IPS-18a (cell line): ENCODE data around the gene MEP1B.
"Not testable (repeated sequence)": the region's sequence is repeated elsewhere in the genome, so short reads cannot be mapped to it uniquely, and the experiment has no call there.

Source experiments
- H3K27ac ChIP-seq: one replicate; pipeline ENCODE4 v1.5.1; 2013; ENCODE audit warnings: low read length
- H3K27me3 ChIP-seq: one replicate; pipeline ENCODE4 v1.6.1; 2013; ENCODE audit warnings: mild to moderate bottlenecking, low read length; ENCODE audit not compliant: control insufficient read depth, insufficient read depth
- H3K36me3 ChIP-seq: one replicate; pipeline ENCODE4 v1.6.1; 2013; ENCODE audit warnings: low read depth, low read length; ENCODE audit not compliant: control insufficient read depth
- H3K4me1 ChIP-seq: one replicate; pipeline ENCODE4 v1.6.1; 2013; ENCODE audit warnings: low read depth, low read length; ENCODE audit not compliant: control insufficient read depth
- H3K4me3 ChIP-seq: one replicate; pipeline ENCODE4 v1.5.1; 2013; ENCODE audit warnings: low read length
- H3K9ac ChIP-seq: one replicate; pipeline ENCODE4 v1.6.1; 2013; ENCODE audit warnings: mild to moderate bottlenecking, low read length, moderate library complexity
- H3K9me3 ChIP-seq: one replicate; pipeline ENCODE4 v1.6.1; 2013; ENCODE audit warnings: low read depth, low read length; ENCODE audit not compliant: control insufficient read depth

Gene MEP1B

DNA sequence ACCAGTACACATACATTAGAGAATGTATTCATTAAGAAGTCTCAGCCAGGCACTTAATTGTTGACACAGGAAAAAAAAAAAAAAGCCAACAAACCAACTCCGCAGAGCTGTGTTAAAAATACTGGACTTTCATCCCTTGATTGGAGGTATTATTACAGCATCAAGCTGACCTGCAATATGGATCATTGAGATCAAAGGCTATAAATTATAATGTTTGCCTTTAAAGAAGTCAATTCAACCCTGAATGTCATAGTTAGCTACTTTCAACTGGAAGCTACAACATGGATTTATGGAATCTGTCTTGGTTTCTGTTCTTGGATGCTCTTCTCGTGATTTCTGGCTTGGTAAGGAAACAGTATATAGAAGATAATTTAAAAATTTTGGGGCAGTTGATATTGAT lies at the start of gene MEP1B:
MEP1B (plus strand) TSS at position 250 of the 400 bp plus-strand sequence; CDS start at position 282, 32 bp downstream.
- Histone ChIP-seq H3K27me3 (no peaks in the 10 kb centered on the region), H3K27ac (no peak within 1 kb of the TSS), H3K4me3 (no peak within 1 kb of the TSS), H3K9ac (no peak within 1 kb of the TSS), H3K9me3 (no peaks in the 10 kb centered on the region), H3K36me3 (no peaks in the 10 kb centered on the region), H3K4me1 (no peaks in the 10 kb centered on the region)

DNA sequence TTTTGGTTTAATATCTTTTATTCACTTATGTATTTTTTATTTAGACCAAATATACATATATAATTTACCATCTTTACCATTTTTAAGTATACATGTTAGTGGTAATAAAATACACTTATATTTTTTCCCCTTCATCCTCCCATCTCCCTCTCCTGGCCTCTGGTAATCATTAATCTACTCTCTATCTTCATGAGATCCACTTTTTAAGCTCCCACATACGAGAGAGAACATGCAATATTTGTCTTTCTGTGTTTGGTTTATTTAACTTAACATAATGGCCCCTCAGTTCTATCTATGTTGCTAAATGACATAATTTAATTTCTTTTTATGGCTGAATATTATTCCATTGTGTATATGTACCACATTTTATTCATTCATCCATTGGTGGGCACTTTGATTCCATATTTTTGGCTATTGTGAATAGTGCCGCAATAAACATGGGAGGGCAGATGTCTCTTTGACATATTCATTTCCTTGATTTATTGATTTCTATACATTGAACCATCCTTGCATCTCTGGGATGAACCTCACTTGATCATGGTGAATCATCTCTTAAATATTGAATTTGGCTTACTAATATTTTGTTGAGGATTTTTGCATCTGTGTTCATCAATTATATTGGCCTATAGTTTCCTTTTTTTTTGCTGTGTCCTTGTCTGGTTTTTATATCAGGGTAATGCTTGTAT lies 41.5 kb upstream of the MEP1B start:
- no peaks in the 10 kb centered on the region for H3K36me3 ChIP-seq
- H3K4me3 ChIP-seq, result no peak overlapping the region
- H3K9me3 ChIP-seq, result no peaks in the 10 kb centered on the region
- no peak overlapping the region for H3K27ac ChIP-seq
- H3K4me1 ChIP-seq, result no peaks in the 10 kb centered on the region
- no peak overlapping the region for H3K9ac ChIP-seq
- no peaks in the 10 kb centered on the region for H3K27me3 ChIP-seq

DNA sequence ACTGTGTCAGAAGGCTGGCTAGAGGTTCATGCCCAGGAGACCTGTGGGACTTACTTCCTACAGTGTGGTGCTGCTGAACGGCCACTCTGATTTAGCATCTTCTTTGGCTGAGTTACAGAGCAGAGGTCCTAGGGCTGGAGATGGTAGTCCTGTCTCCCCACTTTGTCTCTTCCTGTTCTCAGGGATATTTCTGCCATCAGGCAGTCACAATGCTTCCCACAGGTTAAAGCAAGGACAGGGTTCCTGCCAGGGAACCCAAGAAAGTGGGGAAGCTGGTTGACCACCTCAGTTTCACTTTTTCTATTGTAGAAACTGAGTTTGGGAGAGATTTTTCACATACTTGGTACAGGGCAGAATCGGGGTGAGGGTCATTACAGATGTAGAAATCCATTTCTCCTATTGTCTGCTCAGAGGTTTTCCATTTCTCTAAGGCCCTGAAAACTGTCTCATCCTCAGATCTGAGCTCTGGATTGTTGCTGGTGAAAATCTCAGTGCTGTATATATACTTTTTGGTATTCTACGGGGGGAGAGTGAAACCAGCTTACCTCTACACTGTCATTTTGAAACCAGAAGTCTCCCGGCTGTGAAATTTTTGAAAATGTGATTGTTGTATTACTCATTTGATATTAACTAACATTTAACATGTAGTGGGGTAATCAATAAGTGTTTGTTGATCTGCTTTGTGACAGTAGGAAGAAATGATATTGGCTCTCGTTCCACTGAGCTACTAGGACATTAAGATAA lies 37.0 kb upstream of the MEP1B start:
- Histone ChIP-seq H3K36me3 (no peaks in the 10 kb centered on the region), H3K27ac (no peak overlapping the region), H3K9ac (no peak overlapping the region), H3K27me3 (no peaks in the 10 kb centered on the region), H3K4me3 (no peak overlapping the region), H3K4me1 (no peaks in the 10 kb centered on the region), H3K9me3 (no peaks in the 10 kb centered on the region)

DNA sequence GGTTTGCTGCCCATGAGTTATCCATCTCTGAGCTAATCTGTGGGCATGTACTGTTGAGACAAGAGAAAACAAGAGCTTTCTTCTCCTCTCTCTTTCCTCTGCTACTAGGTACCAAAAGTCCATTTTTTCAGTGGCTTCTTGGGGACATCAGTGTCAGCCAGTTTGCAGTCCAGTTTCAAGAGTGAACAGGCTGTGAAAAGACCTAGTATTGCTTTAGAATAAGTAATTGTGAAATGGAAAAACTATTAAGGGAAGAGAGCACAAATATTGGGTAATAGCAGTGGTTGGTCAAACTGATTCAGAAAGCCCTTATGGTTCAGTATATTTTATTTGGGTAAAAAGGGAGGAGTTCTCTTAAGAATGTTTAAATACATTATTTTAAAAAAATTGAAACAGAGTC lies 33.0 kb upstream of the MEP1B start:
- Histone ChIP-seq H3K9ac (no peak overlapping the region), H3K27me3 (no peaks in the 10 kb centered on the region), H3K36me3 (no peaks in the 10 kb centered on the region), H3K4me1 (no peaks in the 10 kb centered on the region), H3K9me3 (no peaks in the 10 kb centered on the region), H3K4me3 (no peak overlapping the region), H3K27ac (no peak overlapping the region)

DNA sequence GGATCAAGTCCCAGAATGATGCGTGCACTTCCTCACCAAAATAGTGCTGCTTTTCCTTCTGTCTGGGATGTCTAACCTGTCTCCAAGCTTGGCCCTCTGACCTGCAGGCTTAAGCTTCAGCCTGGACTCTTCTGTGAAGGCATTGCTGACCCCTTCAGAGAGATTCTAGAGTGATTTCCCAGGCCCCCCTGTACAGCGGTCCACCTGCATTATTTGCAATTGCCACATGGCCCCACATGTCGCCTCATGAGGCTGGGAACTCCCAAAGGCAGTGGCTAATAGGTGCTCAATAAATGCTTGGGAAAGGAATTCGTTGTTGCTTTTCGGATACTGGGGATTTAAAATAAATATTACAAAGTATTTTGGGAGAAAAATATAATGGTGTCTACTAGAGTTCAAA lies 32.3 kb upstream of the MEP1B start:
- H3K27me3 ChIP-seq, result no peaks in the 10 kb centered on the region
- no peak overlapping the region for H3K9ac ChIP-seq
- H3K4me3 ChIP-seq, result no peak overlapping the region
- no peak overlapping the region for H3K27ac ChIP-seq
- H3K36me3 ChIP-seq, result no peaks in the 10 kb centered on the region
- H3K9me3 ChIP-seq, result no peaks in the 10 kb centered on the region
- H3K4me1 ChIP-seq, result no peaks in the 10 kb centered on the region

DNA sequence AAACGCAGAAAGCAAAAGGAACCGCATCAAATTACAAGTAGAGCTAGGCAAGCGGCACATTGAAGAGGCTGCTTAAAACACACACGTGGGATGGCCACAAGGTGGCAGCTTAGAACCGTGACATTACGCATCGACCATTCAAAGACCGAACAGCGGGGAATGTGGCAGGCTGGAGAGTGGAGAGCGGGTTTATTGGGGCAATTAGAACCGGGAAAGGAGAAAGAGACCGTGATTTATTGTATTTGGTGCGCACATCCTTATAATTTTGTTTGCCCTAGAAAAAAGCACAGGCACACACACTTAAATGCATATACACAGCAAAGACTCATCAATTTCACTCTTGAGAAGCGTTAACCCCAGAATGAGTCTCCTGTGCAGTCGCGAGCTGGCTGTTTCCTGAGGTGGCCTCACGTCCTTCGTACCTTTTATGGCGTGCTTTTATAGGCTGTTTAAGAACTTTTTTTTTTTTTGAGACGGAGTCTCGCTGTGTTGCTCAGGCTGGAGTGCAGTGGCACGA lies 31.7 kb upstream of the MEP1B start:
- H3K9me3 ChIP-seq, result no peaks in the 10 kb centered on the region
- no peak overlapping the region for H3K9ac ChIP-seq
- H3K36me3 ChIP-seq, result no peaks in the 10 kb centered on the region
- no peaks in the 10 kb centered on the region for H3K4me1 ChIP-seq
- peak overlapping the region; percentile 16 for H3K4me3 ChIP-seq
- H3K27ac ChIP-seq, result no peak overlapping the region
- no peaks in the 10 kb centered on the region for H3K27me3 ChIP-seq

DNA sequence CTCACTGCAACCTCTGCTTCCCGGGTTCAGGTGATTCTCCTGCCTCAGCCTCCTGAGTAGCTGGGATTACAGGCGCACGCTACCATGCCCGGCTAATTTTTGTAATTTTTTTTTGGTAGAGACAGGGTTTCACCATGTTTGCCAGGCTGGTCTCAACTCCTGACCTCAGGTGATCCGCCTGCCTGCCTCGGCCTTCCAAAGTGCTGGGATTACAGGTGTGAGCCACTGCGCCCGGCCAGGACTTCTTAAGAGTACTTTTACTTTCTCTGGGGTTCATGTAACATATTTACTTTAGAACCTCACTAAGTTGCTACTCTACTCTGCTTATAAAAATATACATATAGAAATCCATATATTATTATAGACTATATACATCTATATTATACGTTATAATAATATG lies 31.2 kb upstream of the MEP1B start:
- H3K36me3 ChIP-seq, H3K9ac ChIP-seq, H3K4me3 ChIP-seq, H3K4me1 ChIP-seq, H3K9me3 ChIP-seq, H3K27ac ChIP-seq, H3K27me3 ChIP-seq: not testable (repeated sequence)

DNA sequence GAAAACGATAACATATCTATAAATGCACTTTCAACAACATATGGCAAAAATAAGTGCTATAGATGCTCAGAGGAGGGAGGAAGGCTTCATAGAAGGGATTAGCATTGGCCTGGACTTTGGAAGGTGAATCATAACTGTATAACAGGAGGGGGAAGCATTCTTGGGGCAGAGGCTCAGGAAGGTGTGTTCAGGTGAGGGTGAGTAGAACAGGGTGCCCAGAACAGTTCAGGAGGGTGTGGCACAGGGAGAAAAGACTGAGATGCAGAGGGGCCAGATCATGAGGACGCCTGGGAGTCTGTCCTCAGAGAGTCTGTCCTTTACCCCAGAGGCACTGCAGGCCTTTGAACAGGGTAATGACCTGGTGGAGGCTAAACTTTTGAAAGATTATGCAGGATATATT lies 29.3 kb upstream of the MEP1B start:
- H3K4me3 ChIP-seq, result no peak overlapping the region
- no peaks in the 10 kb centered on the region for H3K27me3 ChIP-seq
- no peak overlapping the region for H3K9ac ChIP-seq
- no peaks in the 10 kb centered on the region for H3K9me3 ChIP-seq
- no peak overlapping the region for H3K27ac ChIP-seq
- no peaks in the 10 kb centered on the region for H3K4me1 ChIP-seq
- no peaks in the 10 kb centered on the region for H3K36me3 ChIP-seq

DNA sequence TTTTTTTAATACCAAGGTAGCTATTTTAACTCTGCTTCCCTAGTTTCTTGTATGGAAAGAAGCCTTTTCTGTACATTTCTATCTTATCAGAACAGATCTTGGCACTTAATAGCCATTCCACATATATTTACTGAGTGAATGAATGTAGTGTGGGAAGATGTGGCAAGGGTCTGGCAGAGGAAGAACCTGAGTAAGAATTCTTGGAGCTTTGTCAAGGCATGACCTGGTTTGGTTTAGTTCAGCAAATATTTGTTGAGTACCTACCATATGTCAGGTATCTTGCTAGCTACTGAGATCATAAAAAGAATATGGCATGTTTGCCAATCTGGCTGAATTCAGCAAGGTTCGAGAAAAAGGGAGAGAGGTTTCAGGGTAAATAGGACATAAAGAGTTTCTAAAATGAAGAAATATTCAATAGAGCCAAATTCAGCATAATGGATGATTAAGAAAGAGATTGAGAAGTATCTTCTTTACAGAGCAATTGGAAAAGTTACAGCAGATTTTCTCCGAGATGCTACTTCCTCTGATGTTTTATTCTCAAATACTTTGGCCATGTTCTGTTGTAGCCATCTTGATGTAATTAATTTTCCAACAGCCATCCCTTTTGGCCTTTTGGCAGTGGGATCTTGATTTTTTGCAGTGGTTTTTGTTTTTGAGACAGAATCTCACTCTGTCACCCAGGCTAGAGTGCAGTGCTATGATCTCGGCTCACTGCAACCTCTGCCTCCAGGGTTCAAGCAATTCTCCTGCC lies 21.7 kb upstream of the MEP1B start:
- Histone ChIP-seq H3K27ac (no peak overlapping the region), H3K4me3 (no peak overlapping the region), H3K27me3 (no peaks in the 10 kb centered on the region), H3K36me3 (no peaks in the 10 kb centered on the region), H3K4me1 (no peaks in the 10 kb centered on the region), H3K9ac (no peak overlapping the region), H3K9me3 (no peaks in the 10 kb centered on the region)

DNA sequence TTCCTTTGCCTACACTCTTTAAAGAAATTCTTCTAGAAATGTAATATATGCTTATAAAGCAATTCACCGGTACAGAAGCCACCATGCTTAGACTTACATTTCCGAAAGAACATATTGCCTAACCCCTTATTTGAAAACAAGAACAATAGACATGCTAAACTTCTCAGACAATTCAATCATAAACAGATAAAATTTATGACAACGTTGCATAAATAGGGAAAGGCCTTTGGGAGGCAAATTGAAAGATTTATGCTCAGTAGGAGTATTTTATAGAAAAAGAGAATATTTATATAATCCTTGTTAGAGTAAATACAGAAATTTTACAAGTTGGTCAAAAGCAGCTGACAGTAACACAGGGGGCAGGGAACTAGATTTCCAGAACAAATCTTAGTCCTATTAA lies 16.2 kb upstream of the MEP1B start:
- Histone ChIP-seq H3K9me3 (no peaks in the 10 kb centered on the region), H3K4me3 (no peak overlapping the region), H3K27me3 (no peaks in the 10 kb centered on the region), H3K27ac (no peak overlapping the region), H3K36me3 (no peaks in the 10 kb centered on the region), H3K9ac (no peak overlapping the region), H3K4me1 (no peaks in the 10 kb centered on the region)

DNA sequence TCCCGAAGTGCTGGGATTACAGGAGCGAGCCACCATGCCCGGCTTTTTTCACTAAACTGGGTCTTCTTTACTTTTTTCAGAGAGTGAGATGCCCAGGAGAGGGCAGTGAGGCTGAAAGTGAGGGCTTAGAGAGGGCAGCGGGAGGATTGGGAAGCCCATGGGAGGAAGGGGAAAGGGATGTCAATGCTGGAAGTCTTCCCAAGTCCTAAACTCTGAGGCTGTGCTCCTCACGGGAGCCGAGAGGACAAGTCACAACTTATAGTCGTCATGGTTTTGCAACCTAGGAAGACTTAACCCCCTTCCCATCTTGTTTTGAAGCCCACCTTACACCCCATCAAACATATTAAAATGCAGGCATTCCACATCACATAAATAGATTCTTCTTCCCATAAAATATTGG lies 15.1 kb upstream of the MEP1B start:
- Histone ChIP-seq H3K4me1 (no peaks in the 10 kb centered on the region), H3K9ac (no peak overlapping the region), H3K9me3 (no peaks in the 10 kb centered on the region), H3K27me3 (no peaks in the 10 kb centered on the region), H3K36me3 (no peaks in the 10 kb centered on the region), H3K4me3 (no peak overlapping the region), H3K27ac (no peak overlapping the region)
